Hindlimb muscle (tissue), 1 donor: Measurements from ENCODE around the gene DPEP1. TPM values are rescaled to one million over a fixed set of nuclear protein-coding genes. Genes with fewer than 3 reads are reported as not detected.

Source experiments
- DNase-seq: peaks from one replicate; pipeline ENCODE4 v3.0.0-alpha.2; 2013
- polyA plus RNA-seq: library from polyadenylated mRNA; unstranded; fragments of 120-200 nt; gene quantifications from one replicate; pipeline ENCODE4 v1.2.1, GENCODE V29; 2013; ENCODE audit not compliant: insufficient read length

Gene DPEP1
- polyA plus RNA-seq, 1 donor = 0.39 TPM

DNA sequence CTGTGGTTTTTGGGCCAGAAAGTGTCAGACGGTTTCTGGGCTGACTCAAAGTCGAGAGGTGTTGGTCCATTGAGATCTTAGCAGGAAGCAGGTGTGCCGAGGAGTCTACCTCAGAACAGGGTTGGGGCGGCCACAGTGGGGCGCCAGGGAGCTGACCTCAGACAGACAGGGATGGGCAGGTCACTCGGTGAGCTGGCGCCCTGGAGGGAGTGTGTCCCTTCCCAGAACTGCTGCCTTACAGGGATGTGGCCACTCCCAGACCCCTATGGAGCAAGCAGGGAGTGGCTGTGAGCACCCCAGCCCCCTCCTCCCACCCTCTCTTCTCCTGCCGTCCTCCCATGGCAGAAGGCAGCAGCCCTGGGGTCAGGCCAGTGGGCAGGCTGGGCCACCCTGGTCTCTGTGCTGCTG, 14.0 kb upstream of the DPEP1 start:
- no peak for DNase-seq

GRCh38 chr16:89599902-89600301, 13.5 kb upstream of the DPEP1 start:
- no peak for DNase-seq

- DNase-seq = no peak
Observed at GRCh38 chr16:89600427-89600826, 13.0 kb upstream of the DPEP1 start.

- no peak for DNase-seq
Observed at GRCh38 chr16:89600956-89601355, 12.5 kb upstream of the DPEP1 start.

- no peak for DNase-seq
Observed at GRCh38 chr16:89601906-89602272, 11.6 kb upstream of the DPEP1 start.

DNA sequence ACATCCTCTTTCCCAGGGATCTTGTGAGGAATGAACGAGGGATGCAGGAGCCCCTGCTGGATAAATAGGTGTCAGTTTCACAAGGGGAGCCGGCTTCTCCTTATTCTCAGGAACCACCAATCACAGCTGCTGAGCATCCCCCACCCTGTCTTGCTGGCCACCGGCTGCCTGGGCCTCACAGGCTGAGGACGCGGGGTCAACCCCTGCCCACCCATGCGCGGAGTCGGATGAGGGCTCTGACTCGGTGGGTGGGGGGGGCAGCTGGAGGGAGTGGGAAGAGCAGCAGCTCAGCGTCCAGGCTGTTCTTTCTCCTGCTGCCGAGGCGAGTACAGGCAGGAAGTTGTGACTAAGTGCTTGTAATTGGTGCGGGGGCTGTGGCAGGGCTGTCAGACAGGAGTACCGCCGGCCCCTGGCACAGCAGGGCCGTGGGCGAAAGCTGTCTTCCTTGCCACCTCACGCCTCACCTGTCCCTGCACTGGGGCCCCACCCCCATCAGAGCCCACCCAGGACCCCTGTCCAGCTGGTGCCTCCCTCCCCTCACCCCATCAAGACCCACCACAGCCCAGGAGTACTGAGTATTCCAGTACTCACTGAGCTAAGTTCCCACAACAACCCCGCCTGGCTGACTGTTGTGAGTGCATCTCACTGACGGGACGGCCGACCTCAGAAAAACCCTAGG, 11.0 kb upstream of the DPEP1 start:
- no peak for DNase-seq

DNA sequence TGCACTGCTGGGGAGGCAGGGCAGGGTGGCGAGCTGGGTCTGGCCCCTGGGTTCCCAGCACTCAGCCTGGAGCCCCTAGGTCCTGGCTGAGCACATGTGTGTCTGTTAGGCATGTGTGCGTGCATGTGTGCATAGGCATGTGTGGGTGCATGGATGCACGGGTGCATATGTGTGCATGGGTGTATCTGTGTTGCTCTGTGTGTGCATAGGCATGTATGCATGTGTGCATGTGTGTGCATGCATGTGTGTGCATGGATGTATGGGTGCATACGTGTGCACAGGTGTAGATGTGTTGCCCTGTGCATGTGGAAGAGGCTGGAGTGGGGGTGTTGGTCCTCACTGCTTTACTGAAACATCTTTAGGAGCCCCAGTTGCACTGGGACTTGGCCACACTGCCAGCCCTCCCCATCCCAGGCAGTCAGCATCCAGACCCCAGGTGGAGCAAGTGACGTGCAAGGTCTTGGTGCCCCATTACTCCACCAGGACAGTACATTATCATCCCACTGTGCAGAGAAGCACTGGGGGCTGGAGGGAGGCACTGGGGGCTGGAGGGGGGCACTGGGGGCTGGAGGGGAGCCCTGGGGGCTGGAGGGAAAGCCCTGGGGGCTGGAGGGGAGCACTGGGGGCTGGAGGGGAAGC, 10.4 kb upstream of the DPEP1 start:
- no peak for DNase-seq

DNA sequence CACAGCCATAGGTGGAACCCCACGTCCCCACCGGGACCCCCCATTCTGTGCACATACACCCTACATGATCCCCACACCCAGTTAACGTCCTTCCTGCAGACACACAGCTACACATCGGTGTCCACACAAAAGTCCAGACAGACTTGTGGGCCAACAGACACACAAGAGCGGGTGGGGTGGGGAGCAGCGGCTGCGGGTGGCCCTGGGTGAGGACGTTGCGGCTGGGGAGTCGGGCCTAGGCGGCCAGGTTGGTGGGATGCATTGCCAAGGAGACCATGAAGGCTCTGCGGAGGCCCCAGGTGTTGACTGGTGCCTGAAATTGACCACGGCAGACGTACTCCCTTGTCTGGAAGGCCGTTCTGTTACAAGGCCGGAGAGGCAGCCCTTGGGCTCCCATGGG, 8.7 kb upstream of the DPEP1 start:
- DNase-seq = no peak

- DNase-seq = no peak
Observed at GRCh38 chr16:89605186-89605970, 8.1 kb upstream of the DPEP1 start.

DNA sequence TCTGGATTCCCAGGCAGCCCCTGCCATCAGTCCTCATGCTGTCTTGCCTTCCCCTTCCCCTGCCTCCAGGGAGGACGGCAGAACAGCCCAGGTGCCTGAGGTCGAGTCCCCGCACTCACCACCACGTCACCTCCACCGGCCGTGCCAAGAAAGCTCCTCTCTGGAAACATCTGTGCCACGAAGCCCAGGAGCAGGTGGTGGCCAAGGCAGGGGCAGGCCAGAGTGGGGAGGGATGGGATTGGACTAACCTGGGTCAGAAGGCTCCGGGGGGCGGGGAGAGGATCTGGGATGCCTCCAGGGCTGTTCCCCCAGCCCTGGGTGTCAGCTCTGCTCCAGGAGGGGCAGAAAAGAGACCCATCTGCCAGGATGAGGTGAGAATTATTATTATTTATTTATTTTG, 7.4 kb upstream of the DPEP1 start:
- DNase-seq = no peak

GRCh38 chr16:89607453-89607852, 6.0 kb upstream of the DPEP1 start:
- no peak for DNase-seq

- DNase-seq = no peak
Observed at GRCh38 chr16:89607937-89608740, 5.3 kb upstream of the DPEP1 start.

- no peak for DNase-seq
Observed at GRCh38 chr16:89610108-89610453, 3.4 kb upstream of the DPEP1 start.

DNA sequence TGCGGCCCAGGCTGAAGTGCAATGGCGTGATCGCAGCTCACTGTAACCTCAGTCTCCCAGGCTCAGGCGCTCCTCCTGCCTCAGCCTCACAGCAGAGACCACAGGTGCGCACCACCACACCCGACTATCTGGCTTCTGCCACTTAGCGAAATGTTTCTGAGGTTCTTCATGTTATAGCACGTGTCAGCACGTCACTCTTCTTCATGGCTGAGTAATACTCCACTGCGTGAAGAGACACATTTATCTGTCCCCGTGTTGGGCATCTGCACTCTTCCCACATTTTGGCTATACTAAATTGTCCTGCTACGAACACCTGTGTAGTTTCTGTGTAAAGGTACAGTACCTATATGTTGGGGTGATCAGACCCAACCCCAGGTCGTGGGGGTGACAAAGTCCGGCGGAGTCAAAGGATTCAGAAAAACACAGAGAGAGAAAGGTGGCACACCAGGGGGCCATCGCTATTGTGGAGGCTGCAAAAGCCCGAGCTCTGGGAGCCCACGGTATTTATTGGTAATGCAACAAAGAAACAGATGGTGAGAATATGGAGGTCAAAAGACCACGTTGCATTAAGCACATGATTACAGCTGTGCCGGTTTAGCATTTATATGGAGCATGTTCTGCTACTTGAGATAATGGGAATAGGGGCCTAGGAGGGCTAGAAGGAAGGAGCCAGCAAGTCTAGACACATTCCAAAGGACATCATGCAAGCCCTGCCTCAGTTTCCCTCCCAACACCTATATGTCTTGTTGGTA, 851 bp upstream of the DPEP1 start:
- no peak for DNase-seq

- DNase-seq = no peak
Observed at GRCh38 chr16:89613954-89614459, 565 bp downstream of the DPEP1 start.

- DNase-seq = no peak
Observed at GRCh38 chr16:89615176-89615575, 1.7 kb downstream of the DPEP1 start.

- DNase-seq = no peak
Observed at GRCh38 chr16:89615596-89616090, 2.2 kb downstream of the DPEP1 start.

DNA sequence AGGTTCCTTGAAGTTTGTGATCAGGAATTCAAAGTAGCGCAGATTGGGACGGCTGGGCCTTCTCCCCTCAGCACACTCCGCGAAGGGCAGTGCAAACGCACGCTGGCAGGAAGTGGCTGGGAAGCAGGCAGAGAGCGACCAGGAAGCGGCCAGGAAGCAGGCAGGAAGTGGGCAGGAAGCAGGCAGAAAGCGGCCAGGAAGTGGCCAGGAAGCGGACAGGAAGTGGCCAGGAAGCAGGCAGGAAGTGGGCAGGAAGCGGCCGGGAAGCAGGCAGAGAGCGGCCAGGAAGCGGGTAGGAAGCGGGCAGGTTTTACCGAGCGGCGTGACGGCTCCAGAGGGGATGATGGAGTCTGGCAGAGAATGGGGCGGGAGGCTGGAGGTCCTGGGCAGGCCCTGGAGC, 3.2 kb downstream of the DPEP1 start:
- DNase-seq = no peak

- DNase-seq = no peak
Observed at GRCh38 chr16:89617036-89617435, 3.6 kb downstream of the DPEP1 start.

- DNase-seq = no peak
Observed at GRCh38 chr16:89618109-89618998, 4.9 kb downstream of the DPEP1 start.

- no peak for DNase-seq
Observed at GRCh38 chr16:89619840-89620239, 6.4 kb downstream of the DPEP1 start.
